HepG2 (cell line): ENCODE data around the gene NXPH4. TPM values are rescaled to one million over a fixed set of nuclear protein-coding genes. Genes with fewer than 3 reads are reported as not detected.

Source experiments
- ARNT ChIP-seq: fragments of 450-650 bp; IDR thresholded peaks from 2 replicates; pipeline ENCODE4 v1.6.1; 2017
- ARNT2 ChIP-seq: sonication (generic); formaldehyde crosslinking; IDR thresholded peaks from 2 replicates; pipeline ENCODE4 v1.8.0; 2022; ENCODE audit warnings: mild to moderate bottlenecking, low read depth, missing genetic modification reagents, moderate library complexity
- ATF7-NPFF ChIP-seq: sonication (generic); formaldehyde crosslinking; IDR thresholded peaks from 2 replicates; pipeline ENCODE4 v1.8.1; 2023; ENCODE audit warnings: mild to moderate bottlenecking, low read depth, missing genetic modification reagents, moderate library complexity
- ATRX ChIP-seq: sonication (generic); formaldehyde crosslinking; IDR thresholded peaks from 2 replicates; pipeline ENCODE4 v1.4.0; 2020; ENCODE audit warnings: missing genetic modification reagents, borderline replicate concordance
- BCLAF1 ChIP-seq: fragments of 450-650 bp; IDR thresholded peaks from 2 replicates; pipeline ENCODE4 v1.6.1; 2017; ENCODE audit warnings: mild to moderate bottlenecking
- DBP ChIP-seq: sonication (generic); formaldehyde crosslinking; IDR thresholded peaks from 2 replicates; pipeline ENCODE4 v1.4.0; 2020; ENCODE audit warnings: missing genetic modification reagents; ENCODE audit errors: not compliant biosample characterization
- GLI4 ChIP-seq: sonication (generic); formaldehyde crosslinking; IDR thresholded peaks from 2 replicates; pipeline ENCODE4 v1.5.1; 2020; ENCODE audit warnings: missing genetic modification reagents, mild to moderate bottlenecking, moderate library complexity, borderline replicate concordance
- HNRNPL ChIP-seq: fragments of 200-400 bp; formaldehyde crosslinking; IDR thresholded peaks from 2 replicates; pipeline ENCODE4 v1.6.1; 2017; ENCODE audit warnings: mild to moderate bottlenecking, low read depth, low read length
- JDP2 ChIP-seq: sonication (generic); formaldehyde crosslinking; IDR thresholded peaks from 2 replicates; pipeline ENCODE4 v1.8.1; 2022; ENCODE audit warnings: missing genetic modification reagents, borderline replicate concordance
- NFE2 ChIP-seq: sonication (generic); formaldehyde crosslinking; IDR thresholded peaks from 2 replicates; pipeline ENCODE4 v1.4.0; 2020; ENCODE audit warnings: missing genetic modification reagents
- PHF8 ChIP-seq: sonication (generic); formaldehyde crosslinking; IDR thresholded peaks from 2 replicates; pipeline ENCODE4 v1.5.0; 2020; ENCODE audit warnings: missing genetic modification reagents
- POLR2AphosphoS5 ChIP-seq: IDR thresholded peaks from 2 replicates; pipeline ENCODE4 v1.6.1; 2012; ENCODE audit warnings: low read depth, low read length
- PREB ChIP-seq: sonication (generic); formaldehyde crosslinking; IDR thresholded peaks from 2 replicates; pipeline ENCODE4 v1.4.0; 2020; ENCODE audit warnings: missing genetic modification reagents
- RELA ChIP-seq: sonication (generic); formaldehyde crosslinking; IDR thresholded peaks from 2 replicates; pipeline ENCODE4 v1.4.0; 2020; ENCODE audit warnings: missing genetic modification reagents
- SOX6 ChIP-seq, 2 experiments: fragments of 450-650 bp in 1 of 2; sonication (generic) in 1 of 2; formaldehyde crosslinking in 1 of 2; IDR thresholded peaks; 2 replicates each; pipeline versions ENCODE4 v1.4.0 to v1.6.1; 2017 to 2020; ENCODE audit warnings: antibody characterized with exemption in 1 of 2, mild to moderate bottlenecking in 1 of 2, missing genetic modification reagents in 1 of 2
- TERF1 ChIP-seq: sonication (generic); formaldehyde crosslinking; IDR thresholded peaks from 2 replicates; pipeline ENCODE4 v1.8.0; 2022; ENCODE audit warnings: mild to moderate bottlenecking, missing genetic modification reagents, moderate library complexity
- ZNF274 ChIP-seq: sonication (generic); formaldehyde crosslinking; IDR thresholded peaks from 2 replicates; pipeline ENCODE4 v1.5.1; 2020; ENCODE audit warnings: mild to moderate bottlenecking, missing genetic modification reagents
- ZNF326 ChIP-seq: sonication (generic); formaldehyde crosslinking; IDR thresholded peaks from 2 replicates; pipeline ENCODE4 v1.4.0; 2020; ENCODE audit warnings: missing genetic modification reagents, borderline replicate concordance
- ZNF644 ChIP-seq: IDR thresholded peaks from 2 replicates; pipeline ENCODE4 v1.6.1; 2016; ENCODE audit warnings: low read depth
- ZSCAN12 ChIP-seq: sonication (generic); formaldehyde crosslinking; IDR thresholded peaks from 2 replicates; pipeline ENCODE4 v1.9.0; 2021; ENCODE audit warnings: mild to moderate bottlenecking, missing genetic modification reagents
- polyA plus RNA-seq, 8 experiments: library from polyadenylated mRNA; depleted of rRNA in 3 of 8; stranded (reverse) in 7 of 8; unstranded in 1 of 8; fragments of >200 nt; fragmentation: Illumina TruSeq in 4 of 8; extraction: Trizol in 4 of 8; gene quantifications; 2 replicates each; pipeline versions ENCODE4 v1.2.1 to v1.2.3, GENCODE V29; 2011 to 2016; ENCODE audit warnings: low read depth in 4 of 8, missing spikeins in 1 of 8, mixed read lengths in 1 of 8; ENCODE audit not compliant: insufficient read depth in 1 of 8
- total RNA-seq, 5 experiments: library from RNA; depleted of rRNA; stranded (reverse); fragments of >200 nt; fragmentation: Illumina TruSeq; extraction: Trizol; gene quantifications; 2 replicates each; pipeline ENCODE4 v1.2.3, GENCODE V29; 2016; ENCODE audit warnings: low read depth in 1 of 5

NXPH4 gene
- total and polyA plus RNA-seq, 2 of the 13 experiments (the other 11 are each of a cell fraction or from before 2014, with no cell fraction given) = 0.13 TPM; not detected in 1

GRCh38 chr12:57238854-57239554 is 22.4 kb downstream of the NXPH4 start (continued):
- peak; percentile 60; the same call in 1 of the 2 replicates for TF ChIP-seq ATF7-NPFF (CRISPR knock-in tag)
- peak; percentile 22; the same call in 1 of the 2 replicates for TF ChIP-seq ZNF274 (CRISPR knock-in tag)
- TF ChIP-seq PREB (CRISPR knock-in tag) = no peak
- no peak for TF ChIP-seq DBP (CRISPR knock-in tag)
- TF ChIP-seq NFE2 (CRISPR knock-in tag) = no peak
- no peak for TF ChIP-seq ARNT2 (CRISPR knock-in tag)
- no peak for TF ChIP-seq JDP2 (CRISPR knock-in tag)
- no peak for TF ChIP-seq ZSCAN12 (CRISPR knock-in tag)
- TF ChIP-seq ZNF644 = no peak
- TF ChIP-seq HNRNPL = 0 out of 2 replicates have a peak, but pooled peaks have one; percentile 50
- no peak for TF ChIP-seq ZNF326 (CRISPR knock-in tag)
- no peak for TF ChIP-seq ARNT
- peak; percentile 66 for TF ChIP-seq PHF8 (CRISPR knock-in tag)
- TF ChIP-seq RELA (CRISPR knock-in tag) = no peak
- no peak for TF ChIP-seq BCLAF1
- TF ChIP-seq SOX6 (IDR thresholded peaks at IDR 0.05) = no peak
- TF ChIP-seq SOX6 (CRISPR knock-in tag; IDR thresholded peaks at IDR 0.05) = peak; percentile 66
- no peak for TF ChIP-seq ATRX
- TF ChIP-seq GLI4 (CRISPR knock-in tag) = no peak; the same call in 1 of the 2 replicates
- TF ChIP-seq POLR2AphosphoS5 = peak; percentile 36
- TF ChIP-seq TERF1 = no peak
